ENCODE data around the gene AKAP6. TPM values are rescaled to one million over a fixed set of nuclear protein-coding genes. Genes with fewer than 3 reads are reported as not detected.
"Not testable (repeated sequence)": the region's sequence is repeated elsewhere in the genome, so short reads cannot be mapped to it uniquely, and the experiment has no call there.

The AKAP6 gene
- total RNA-seq, 2 experiments from 2014 or later: 1.8 TPM

GRCh38 chr14:32450919-32451675 lies 122.0 kb downstream of the AKAP6 start:
- Mint-ChIP-seq H3K27ac (no peak overlapping the region), H3K27me3 (no peaks in the 10 kb centered on the region), H3K4me3 (no peak overlapping the region), H3K9me3 (no peaks in the 10 kb centered on the region), H3K4me1 (ENCODE audit: low read depth) (no peaks in the 10 kb centered on the region), H3K36me3 (no peaks in the 10 kb centered on the region)
- CTCF ChIA-PET: interaction anchor here (0.9 kb wide), 1 partner anchor 10 kb away, joined by 3 read pairs; no protein-coding TSS in a partner anchor
- intact Hi-C loops (cut with micrococcal nuclease): no loop called here
- no peak for DNase-seq
- POLR2A ChIA-PET: no interaction called here

GRCh38 chr14:32453857-32454810 lies 125.0 kb downstream of the AKAP6 start:
- H3K4me1 Mint-ChIP-seq (ENCODE audit: low read depth): no peaks in the 10 kb centered on the region
- H3K36me3 Mint-ChIP-seq: peaks cover 2% of the 10 kb centered on the region
- intact Hi-C loops (cut with micrococcal nuclease): no loop called here
- no peak overlapping the region for H3K4me3 Mint-ChIP-seq
- DNase-seq: no peak
- ChIA-PET POLR2A (no interaction called here), CTCF (no interaction called here)
- H3K27ac Mint-ChIP-seq: no peak overlapping the region
- H3K9me3 Mint-ChIP-seq: no peaks in the 10 kb centered on the region
- peaks cover 2% of the 10 kb centered on the region for H3K27me3 Mint-ChIP-seq

- ChIA-PET CTCF (no interaction called here), POLR2A (no interaction called here)
- H3K9me3 Mint-ChIP-seq: peaks cover 5% of the 10 kb centered on the region
- H3K27me3 Mint-ChIP-seq: peaks cover 2% of the 10 kb centered on the region
- peaks cover 10% of the 10 kb centered on the region for H3K36me3 Mint-ChIP-seq
- intact Hi-C loops (cut with micrococcal nuclease): no loop called here
- no peak overlapping the region for H3K4me3 Mint-ChIP-seq
- no peak for DNase-seq
- H3K4me1 Mint-ChIP-seq (ENCODE audit: low read depth): no peaks in the 10 kb centered on the region
- H3K27ac Mint-ChIP-seq: no peak overlapping the region
Measured at GRCh38 chr14:32457213-32457920, 128.3 kb downstream of the AKAP6 start.

- Mint-ChIP-seq H3K4me3 (no peak overlapping the region), H3K4me1 (ENCODE audit: low read depth) (no peaks in the 10 kb centered on the region), H3K9me3 (peaks cover 13% of the 10 kb centered on the region), H3K36me3 (peaks cover 10% of the 10 kb centered on the region), H3K27me3 (peaks cover 2% of the 10 kb centered on the region), H3K27ac (no peak overlapping the region)
- ChIA-PET CTCF (no interaction called here), POLR2A (no interaction called here)
- no peak for DNase-seq
- intact Hi-C loops (cut with micrococcal nuclease): no loop called here
Measured at GRCh38 chr14:32458720-32459119, 129.6 kb downstream of the AKAP6 start.

GRCh38 chr14:32460267-32460666 lies 131.2 kb downstream of the AKAP6 start:
- no peak overlapping the region for H3K4me3 Mint-ChIP-seq
- DNase-seq: no peak
- peaks cover 2% of the 10 kb centered on the region for H3K27me3 Mint-ChIP-seq
- H3K9me3 Mint-ChIP-seq: peaks cover 16% of the 10 kb centered on the region
- POLR2A ChIA-PET: no interaction called here
- no peaks in the 10 kb centered on the region for H3K4me1 Mint-ChIP-seq (ENCODE audit: low read depth)
- intact Hi-C loops (cut with micrococcal nuclease): no loop called here
- peaks cover 10% of the 10 kb centered on the region for H3K36me3 Mint-ChIP-seq
- CTCF ChIA-PET: interaction anchor here (1.1 kb wide), 1 partner anchor 9 kb away, joined by 3 read pairs; no protein-coding TSS in a partner anchor
- no peak overlapping the region for H3K27ac Mint-ChIP-seq

- H3K27ac Mint-ChIP-seq; H3K36me3 Mint-ChIP-seq; DNase-seq; intact Hi-C loops (cut with micrococcal nuclease); H3K4me1 Mint-ChIP-seq (ENCODE audit: low read depth); H3K4me3 Mint-ChIP-seq; POLR2A ChIA-PET; H3K27me3 Mint-ChIP-seq: not testable (repeated sequence)
- CTCF ChIA-PET: interaction anchor here (1.1 kb wide), 1 partner anchor 12 kb away, joined by 3 read pairs; no protein-coding TSS in a partner anchor
- H3K9me3 Mint-ChIP-seq: peaks cover 16% of the 10 kb centered on the region
Measured at GRCh38 chr14:32462553-32462952, 133.5 kb downstream of the AKAP6 start.

- CTCF ChIA-PET: interaction anchor here (1.6 kb wide), 1 partner anchor 216 kb away, joined by 3 read pairs; no protein-coding TSS in a partner anchor
- intact Hi-C loops (cut with micrococcal nuclease): loop anchor here (1.0 to 2.0 kb wide), 3 partner anchors 214 to 542 kb away; partner anchors contain the start of gene ARHGAP5
- Mint-ChIP-seq H3K27me3 (no peaks in the 10 kb centered on the region), H3K36me3 (no peaks in the 10 kb centered on the region), H3K27ac (no peak overlapping the region), H3K9me3 (peaks cover 1% of the 10 kb centered on the region), H3K4me1 (ENCODE audit: low read depth) (no peaks in the 10 kb centered on the region), H3K4me3 (no peak overlapping the region)
- POLR2A ChIA-PET: no interaction called here
- no peak for DNase-seq
Measured at GRCh38 chr14:32468955-32469354, 139.9 kb downstream of the AKAP6 start.

- Mint-ChIP-seq H3K36me3 (no peaks in the 10 kb centered on the region), H3K27ac (no peak overlapping the region), H3K4me1 (ENCODE audit: low read depth) (no peaks in the 10 kb centered on the region), H3K4me3 (no peak overlapping the region), H3K27me3 (no peaks in the 10 kb centered on the region), H3K9me3 (no peaks in the 10 kb centered on the region)
- CTCF ChIA-PET: interaction anchor here (0.7 to 1.6 kb wide), 3 partner anchors 44 to 217 kb away, joined by 3 read pairs; no protein-coding TSS in a partner anchor
- DNase-seq: no peak
- POLR2A ChIA-PET: no interaction called here
- intact Hi-C loops (cut with micrococcal nuclease): loop anchor here (1.0 to 2.0 kb wide), 3 partner anchors 214 to 543 kb away; partner anchors contain the start of gene ARHGAP5
Measured at GRCh38 chr14:32469388-32470160, 140.5 kb downstream of the AKAP6 start.

GRCh38 chr14:32470161-32470715 lies 141.1 kb downstream of the AKAP6 start:
- H3K4me1 Mint-ChIP-seq (ENCODE audit: low read depth): no peaks in the 10 kb centered on the region
- H3K36me3 Mint-ChIP-seq: no peaks in the 10 kb centered on the region
- no peaks in the 10 kb centered on the region for H3K9me3 Mint-ChIP-seq
- H3K27ac Mint-ChIP-seq: no peak overlapping the region
- no peak for DNase-seq
- ChIA-PET CTCF (interaction anchor here (1.0 to 1.7 kb wide), 3 partner anchors 44 to 218 kb away, joined by 3 read pairs; no protein-coding TSS in a partner anchor), POLR2A (no interaction called here)
- H3K4me3 Mint-ChIP-seq: no peak overlapping the region
- no peaks in the 10 kb centered on the region for H3K27me3 Mint-ChIP-seq
- intact Hi-C loops (cut with micrococcal nuclease): no loop called here

GRCh38 chr14:32471181-32471580 lies 142.1 kb downstream of the AKAP6 start:
- ChIA-PET POLR2A (no interaction called here), CTCF (interaction anchor here (1.7 kb wide), 1 partner anchor 217 kb away, joined by 3 read pairs; no protein-coding TSS in a partner anchor)
- H3K27ac Mint-ChIP-seq: no peak overlapping the region
- H3K36me3 Mint-ChIP-seq: no peaks in the 10 kb centered on the region
- H3K9me3 Mint-ChIP-seq: no peaks in the 10 kb centered on the region
- H3K4me3 Mint-ChIP-seq: no peak overlapping the region
- no peaks in the 10 kb centered on the region for H3K4me1 Mint-ChIP-seq (ENCODE audit: low read depth)
- DNase-seq: no peak
- no peaks in the 10 kb centered on the region for H3K27me3 Mint-ChIP-seq
- intact Hi-C loops (cut with micrococcal nuclease): no loop called here

- Mint-ChIP-seq H3K9me3 (no peaks in the 10 kb centered on the region), H3K4me1 (ENCODE audit: low read depth) (no peaks in the 10 kb centered on the region), H3K4me3 (no peak overlapping the region), H3K27me3 (no peaks in the 10 kb centered on the region), H3K27ac (no peak overlapping the region), H3K36me3 (no peaks in the 10 kb centered on the region)
- CTCF ChIA-PET: no interaction called here
- intact Hi-C loops (cut with micrococcal nuclease): no loop called here
- DNase-seq: no peak
- POLR2A ChIA-PET: no interaction called here
Measured at GRCh38 chr14:32472076-32472475, 143.0 kb downstream of the AKAP6 start.
